Activated B cell treated with CpG ODN at 0.5 μM for 24 hours (primary cell): Measurements from ENCODE around the gene INIP. TPM values are rescaled to one million over a fixed set of nuclear protein-coding genes. Genes with fewer than 3 reads are reported as not detected.

ENCODE experiments used
- ATAC-seq: fragments of 200-7000 bp; cut with Tn5 transposase; one replicate; pipeline ENCODE4 v1.10.0; 2021; ENCODE audit warnings: low read depth, mild to moderate bottlenecking, moderate library complexity
- CTCF ChIA-PET: fragments of 350-600 bp; sonication (Branson Sonifier 250); formaldehyde crosslinking; loops from one replicate; lab custom pipeline; 2021; ENCODE audit warnings: antibody characterized with exemption; lab: Charles Lee
- POLR2A ChIA-PET: fragments of 350-600 bp; sonication (Branson Sonifier 250); formaldehyde crosslinking; loops from one replicate; lab custom pipeline; 2021; ENCODE audit warnings: antibody characterized with exemption; lab: Charles Lee
- DNase-seq: peaks from one replicate; pipeline ENCODE4 v3.0.0; 2022
- H3K27ac Mint-ChIP-seq: one replicate; pipeline ENCODE4 v1.8.0; 2020; ENCODE audit warnings: mixed read lengths
- H3K27me3 Mint-ChIP-seq: one replicate; pipeline ENCODE4 v1.8.0; 2021; ENCODE audit warnings: mixed read lengths
- H3K36me3 Mint-ChIP-seq: one replicate; pipeline ENCODE4 v1.8.0; 2021; ENCODE audit warnings: low read depth, mixed read lengths
- H3K4me1 Mint-ChIP-seq: one replicate; pipeline ENCODE4 v1.8.0; 2021; ENCODE audit warnings: mixed read lengths
- H3K4me3 Mint-ChIP-seq: one replicate; pipeline ENCODE4 v1.8.0; 2020; ENCODE audit warnings: mild to moderate bottlenecking, mixed read lengths
- H3K9me3 Mint-ChIP-seq: one replicate; pipeline ENCODE4 v1.8.0; 2020; ENCODE audit warnings: mixed read lengths
- CTCF ChIP-seq: fragments of 200-600 bp; IDR thresholded peaks from one replicate; pipeline ENCODE4 v1.8.0; 2022; ENCODE audit warnings: antibody characterized with exemption, mild to moderate bottlenecking
- intact Hi-C: fragments of 100-400 bp; cut with micrococcal nuclease; formaldehyde crosslinking; loops from one replicate; pipeline ENCODE4 v1.15.1; 2024
- total RNA-seq: library from RNA; stranded (reverse); gene quantifications from 2 replicates; pipeline ENCODE4 v1.2.3, GENCODE V29; 2022

Gene INIP
- total RNA-seq, 1 donor from 2014 or later = 32.1 TPM

DNA sequence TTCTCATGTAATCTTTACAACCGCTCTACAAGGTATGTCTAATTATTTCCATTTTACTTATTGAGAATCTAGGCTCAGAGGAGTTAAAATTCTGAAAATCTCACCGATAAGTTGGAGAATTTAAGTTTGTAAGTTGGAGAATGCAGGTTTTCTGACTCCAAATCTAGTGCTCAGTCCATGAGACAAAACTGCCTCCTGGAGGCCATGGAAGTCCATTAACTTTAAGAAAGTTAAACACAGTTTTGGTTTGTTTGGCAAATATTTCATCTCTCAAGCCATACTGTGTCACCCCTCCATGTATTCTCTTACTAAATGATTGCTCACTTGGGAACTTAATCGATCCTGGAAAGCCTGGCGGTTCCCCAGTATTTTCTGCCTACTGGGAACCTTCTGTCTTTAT, 52.6 kb downstream of the INIP start:
- no peaks in the 10 kb centered on the region for H3K27me3 Mint-ChIP-seq
- TF ChIP-seq CTCF = no peak
- no peaks in the 10 kb centered on the region for H3K9me3 Mint-ChIP-seq
- POLR2A ChIA-PET = no interaction called here
- H3K36me3 Mint-ChIP-seq = no peaks in the 10 kb centered on the region
- no peak for DNase-seq
- CTCF ChIA-PET = no interaction called here
- H3K27ac Mint-ChIP-seq = no peak overlapping the region
- intact Hi-C loops = loop anchor here (1.0 to 10.0 kb wide), 2 partner anchors 61 to 222 kb away; no protein-coding TSS in a partner anchor
- no peaks in the 10 kb centered on the region for H3K4me1 Mint-ChIP-seq
- no peak overlapping the region for H3K4me3 Mint-ChIP-seq
- ATAC-seq = no peak

DNA sequence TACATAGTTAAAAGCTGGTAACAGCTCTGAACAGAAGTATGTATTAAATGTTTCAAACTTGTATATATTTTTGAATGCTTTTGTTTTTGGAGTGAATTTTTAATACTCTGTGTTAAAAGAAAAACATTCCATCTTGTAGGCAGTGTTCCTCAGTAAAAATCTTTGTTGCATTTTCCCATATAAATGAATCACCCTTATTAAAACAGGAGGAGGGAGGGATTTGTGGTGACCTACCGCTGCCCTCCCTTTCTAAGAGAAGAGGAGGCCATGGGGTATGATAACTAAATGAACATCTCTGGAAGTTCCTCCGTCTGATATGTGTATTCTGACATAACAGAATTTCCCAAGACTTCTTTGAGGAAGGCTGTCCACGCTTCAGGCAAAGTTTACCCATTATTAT, 53.4 kb downstream of the INIP start:
- no peak for TF ChIP-seq CTCF
- intact Hi-C loops = loop anchor here (10.0 kb wide), 1 partner anchor 60 kb away; no protein-coding TSS in a partner anchor
- Mint-ChIP-seq H3K27ac (no peak overlapping the region), H3K4me3 (no peak overlapping the region), H3K4me1 (no peaks in the 10 kb centered on the region), H3K9me3 (no peaks in the 10 kb centered on the region), H3K27me3 (no peaks in the 10 kb centered on the region), H3K36me3 (no peaks in the 10 kb centered on the region)
- CTCF ChIA-PET = no interaction called here
- DNase-seq = no peak
- no peak for ATAC-seq
- POLR2A ChIA-PET = no interaction called here

DNA sequence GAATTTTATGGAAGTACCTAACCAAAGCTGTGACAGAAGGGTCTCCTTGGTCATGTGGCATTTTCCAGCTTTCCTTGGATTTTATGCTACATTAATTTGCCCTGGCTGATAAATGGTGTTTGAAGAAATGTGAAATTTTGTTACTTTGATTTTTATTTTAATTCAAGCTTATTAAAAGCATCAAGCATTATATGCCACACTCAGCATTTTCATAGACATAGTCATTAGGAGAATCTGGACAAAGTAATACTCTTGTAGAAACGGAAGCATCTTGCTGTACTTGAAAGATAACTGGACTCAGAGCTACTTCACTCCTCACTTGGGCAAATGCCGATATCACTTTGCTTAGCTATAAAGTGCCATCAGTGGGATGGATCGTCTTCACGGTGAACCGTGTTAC, 54.2 kb downstream of the INIP start:
- H3K36me3 Mint-ChIP-seq = no peaks in the 10 kb centered on the region
- H3K27ac Mint-ChIP-seq = no peak overlapping the region
- no peak for ATAC-seq
- no peaks in the 10 kb centered on the region for H3K9me3 Mint-ChIP-seq
- DNase-seq = no peak
- H3K27me3 Mint-ChIP-seq = no peaks in the 10 kb centered on the region
- H3K4me3 Mint-ChIP-seq = no peak overlapping the region
- ChIA-PET POLR2A (no interaction called here), CTCF (interaction anchor here (1.2 to 1.4 kb wide), 2 partner anchors 129 to 220 kb away, joined by 3 read pairs; no protein-coding TSS in a partner anchor)
- no peaks in the 10 kb centered on the region for H3K4me1 Mint-ChIP-seq
- no peak for TF ChIP-seq CTCF
- intact Hi-C loops = loop anchor here (10.0 kb wide), 1 partner anchor 59 kb away; no protein-coding TSS in a partner anchor

DNA sequence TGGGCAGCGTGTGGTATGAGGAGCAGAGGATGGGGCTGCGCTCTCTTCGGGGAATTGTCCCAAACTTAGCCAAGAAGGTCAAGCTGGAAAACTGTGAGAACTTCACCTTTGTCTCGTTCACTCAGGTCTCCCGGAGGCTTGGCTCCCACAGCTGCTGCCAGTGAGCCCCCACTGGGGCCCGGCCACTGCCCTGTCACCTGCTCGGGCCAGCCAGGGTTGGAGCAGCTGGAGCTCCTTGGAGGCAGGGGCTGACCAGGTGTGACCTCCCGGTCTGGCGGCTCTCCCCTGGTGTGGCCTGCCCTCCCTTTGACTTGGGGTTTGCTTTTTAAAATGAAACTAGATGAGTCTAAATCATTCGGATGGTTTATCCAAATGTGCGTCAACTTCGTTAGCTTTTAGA, 58.0 kb downstream of the INIP start:
- no peak for TF ChIP-seq CTCF
- Mint-ChIP-seq H3K4me1 (no peaks in the 10 kb centered on the region), H3K27ac (no peak overlapping the region), H3K4me3 (no peak overlapping the region), H3K9me3 (no peaks in the 10 kb centered on the region), H3K36me3 (no peaks in the 10 kb centered on the region), H3K27me3 (no peaks in the 10 kb centered on the region)
- intact Hi-C loops = loop anchor here (10.0 kb wide), 1 partner anchor 55 kb away; no protein-coding TSS in a partner anchor
- ChIA-PET POLR2A (no interaction called here), CTCF (interaction anchor here (0.5 kb wide), 1 partner anchor 20 kb away, joined by 3 read pairs; no protein-coding TSS in a partner anchor)
- no peak for DNase-seq
- no peak for ATAC-seq

GRCh38 chr9:112655668-112656067, 62.2 kb downstream of the INIP start:
- no peaks in the 10 kb centered on the region for H3K4me1 Mint-ChIP-seq
- DNase-seq = no peak
- no peak for TF ChIP-seq CTCF

More at GRCh38 chr9:112655668-112656067, 62.2 kb downstream of the INIP start:
- Mint-ChIP-seq H3K27me3 (no peaks in the 10 kb centered on the region), H3K4me3 (no peak overlapping the region), H3K27ac (no peak overlapping the region), H3K9me3 (no peaks in the 10 kb centered on the region), H3K36me3 (no peaks in the 10 kb centered on the region)
- POLR2A ChIA-PET = no interaction called here
- CTCF ChIA-PET = no interaction called here
- no peak for ATAC-seq
- intact Hi-C loops = no loop called here
